Measurements from ENCODE around the gene WDHD1.

- TF ChIP-seq POLR2A (IDR thresholded peaks at IDR 0.05) (no peak), CTCF (IDR thresholded peaks at IDR 0.05) (no peak)
These were observed 50.6 kb downstream of the WDHD1 start for GRCh38 chr14:54976316-54976715.

Measured in thyroid gland (tissue), 4 donors.